HG03571 (cell line): ENCODE data around the gene FAM83F.

Source experiments
- ATAC-seq: cut with Tn5 transposase; IDR thresholded peaks from one replicate; pipeline ENCODE4 v1.9.1; 2021; ENCODE audit not compliant: unreplicated experiment

Gene FAM83F

DNA sequence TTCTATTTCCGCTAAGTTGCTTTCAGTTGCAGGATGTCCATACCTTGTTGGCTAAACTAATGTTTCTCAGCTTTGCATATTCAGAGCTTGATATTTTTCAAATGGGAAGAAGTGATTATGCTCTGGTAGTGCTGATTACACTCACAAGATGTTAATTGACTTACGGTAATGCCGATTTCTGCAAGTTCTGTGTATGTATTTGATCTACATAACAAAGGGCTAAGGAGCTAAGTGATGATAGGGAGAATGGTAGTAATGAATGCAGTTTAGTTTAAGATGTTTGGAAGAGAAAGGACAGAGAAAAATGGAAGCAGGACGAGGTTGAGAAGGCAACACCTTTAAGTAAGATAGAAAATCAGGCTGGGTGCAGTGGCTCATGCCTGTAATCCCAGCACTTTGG, 61.4 kb downstream of the FAM83F start:
- ATAC-seq = no peak

DNA sequence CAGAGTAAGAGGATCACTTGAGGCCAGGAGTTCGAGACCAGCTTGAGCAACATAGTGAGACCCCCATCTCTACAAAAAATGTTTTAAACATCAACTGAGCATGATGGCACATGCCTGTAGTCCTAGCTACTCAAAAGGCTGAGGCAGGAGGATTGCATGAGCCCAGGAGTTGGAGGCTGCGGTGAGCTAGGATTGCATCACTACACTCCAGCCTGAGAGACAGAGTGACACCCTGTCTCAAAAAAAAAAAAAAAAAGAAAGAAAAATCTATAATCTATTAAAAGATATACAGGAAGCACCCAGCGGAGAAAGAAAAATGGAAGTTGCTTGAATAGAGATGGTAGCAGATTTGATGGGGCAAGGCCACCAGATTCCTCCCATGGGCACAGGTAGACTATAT, 61.8 kb downstream of the FAM83F start:
- no peak for ATAC-seq

- no peak for ATAC-seq
These were observed 62.9 kb downstream of the FAM83F start for GRCh38 chr22:40057652-40058051.

- no peak for ATAC-seq
These were observed 63.5 kb downstream of the FAM83F start for GRCh38 chr22:40058265-40058664.

GRCh38 chr22:40065981-40066380, 71.2 kb downstream of the FAM83F start:
- no peak for ATAC-seq

DNA sequence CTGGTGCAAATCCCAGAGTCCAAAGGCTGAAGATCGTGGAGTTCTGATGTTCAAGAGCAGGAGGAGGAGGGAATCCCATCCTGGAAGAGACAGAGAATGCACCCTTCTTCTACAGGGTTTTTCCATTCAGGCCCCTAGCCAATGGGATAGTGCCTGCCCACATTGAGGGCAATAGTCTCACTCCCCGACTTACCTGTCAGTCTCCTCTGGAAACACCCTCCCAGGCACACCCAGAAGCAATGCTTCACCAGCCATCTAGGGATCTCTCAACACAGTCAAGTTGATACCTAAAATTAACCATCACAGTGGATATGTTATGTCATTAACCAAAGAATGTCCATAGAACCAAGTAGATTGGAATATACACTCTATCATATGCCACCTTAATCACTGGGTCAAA, 72.9 kb downstream of the FAM83F start:
- ATAC-seq = no peak

GRCh38 chr22:40070701-40071100, 75.9 kb downstream of the FAM83F start:
- ATAC-seq = no peak

- no peak for ATAC-seq
These were observed 77.0 kb downstream of the FAM83F start for GRCh38 chr22:40071720-40072119.

GRCh38 chr22:40076702-40077645, 82.2 kb downstream of the FAM83F start:
- no peak for ATAC-seq

DNA sequence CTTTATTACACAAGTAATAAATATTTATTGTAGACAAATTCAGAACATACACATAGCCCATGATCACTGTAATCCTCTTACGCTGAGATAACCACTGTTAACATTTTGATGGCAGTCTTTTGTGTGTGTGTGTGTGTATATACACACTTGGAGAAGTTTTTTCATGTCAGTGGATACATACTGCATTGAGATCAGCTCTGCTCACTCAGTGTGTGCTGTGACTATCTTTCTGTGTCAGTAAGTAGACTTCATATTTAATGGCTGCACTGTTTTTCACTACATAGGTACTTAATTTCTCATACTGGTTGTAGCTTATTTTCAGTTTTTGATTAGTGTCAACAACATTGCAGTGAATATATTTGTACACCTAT, 82.9 kb downstream of the FAM83F start:
- ATAC-seq = no peak

DNA sequence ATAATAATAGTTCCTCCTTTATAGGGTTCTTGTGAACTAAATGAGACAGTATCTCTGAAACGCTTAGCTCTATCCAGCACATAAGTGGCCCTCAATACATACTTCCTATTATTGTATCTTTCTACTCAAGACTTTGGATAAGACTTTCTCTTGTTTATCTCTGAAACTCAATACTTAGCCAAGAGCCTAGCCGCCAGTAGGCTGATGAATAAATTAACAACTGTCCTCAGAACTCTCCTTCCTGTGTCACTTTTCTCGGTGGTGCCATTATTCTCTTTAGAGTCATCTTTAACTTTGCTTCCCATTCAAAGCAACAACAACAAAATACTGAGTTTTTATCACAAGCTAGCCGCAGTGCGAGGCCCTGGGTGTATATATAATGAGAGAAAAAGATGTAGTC, 86.9 kb downstream of the FAM83F start:
- no peak for ATAC-seq

- no peak for ATAC-seq
These were observed 87.4 kb downstream of the FAM83F start for GRCh38 chr22:40082184-40082583.

- ATAC-seq = no peak
These were observed 89.0 kb downstream of the FAM83F start for GRCh38 chr22:40083794-40084193.

- ATAC-seq = no peak
These were observed 89.5 kb downstream of the FAM83F start for GRCh38 chr22:40084246-40084645.

DNA sequence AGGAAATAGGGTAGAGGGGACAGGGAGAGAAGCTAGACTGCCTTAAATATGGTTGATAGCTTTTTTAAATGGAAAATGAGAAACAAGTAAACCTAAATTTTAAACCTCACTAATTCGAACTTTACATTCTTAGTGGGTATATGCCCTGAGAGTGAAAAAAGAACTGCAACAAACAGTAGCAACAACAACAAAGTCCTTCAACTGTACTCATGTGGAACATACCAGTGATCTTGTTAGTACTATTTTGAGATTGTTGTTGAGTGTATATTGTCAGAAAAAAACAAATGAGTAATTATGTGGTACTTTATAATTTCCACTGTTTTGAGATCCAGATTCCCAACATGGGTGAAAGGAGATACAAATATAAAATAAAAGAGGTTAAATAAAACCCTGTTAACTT, 94.1 kb downstream of the FAM83F start:
- ATAC-seq = no peak
